NT2/D1 (cell line): ENCODE measurements around the gene CLCF1.
A peak's percentile ranks its signal among the peaks of the same experiment; 100 is the strongest.

Experiments
- DNase-seq: peaks from one replicate; pipeline ENCODE4 v3.0.0-alpha.2; 2011; ENCODE audit warnings: low read depth, low spot score
- H3K27me3 ChIP-seq: 2 replicates; pipeline ENCODE4 v1.6.0; 2011; ENCODE audit warnings: mild to moderate bottlenecking; ENCODE audit not compliant: insufficient read length, insufficient read depth
- H3K36me3 ChIP-seq: 2 replicates; pipeline ENCODE4 v1.6.1; 2011; ENCODE audit warnings: mild to moderate bottlenecking, low read length, mixed read lengths; ENCODE audit not compliant: insufficient read depth, insufficient read length
- H3K4me1 ChIP-seq: 2 replicates; pipeline ENCODE4 v1.5.1; 2011; ENCODE audit not compliant: insufficient read depth, insufficient read length
- H3K4me3 ChIP-seq: 2 replicates; pipeline ENCODE4 v1.5.1; 2011; ENCODE audit warnings: low read depth; ENCODE audit not compliant: insufficient read length
- H3K9ac ChIP-seq: 2 replicates; pipeline ENCODE4 v1.6.0; 2011; ENCODE audit warnings: low read depth; ENCODE audit not compliant: insufficient read length
- H3K9me3 ChIP-seq: 2 replicates; pipeline ENCODE4 v1.5.1; 2011; ENCODE audit warnings: mild to moderate bottlenecking, low read length; ENCODE audit not compliant: insufficient read depth
- SUZ12 ChIP-seq: IDR thresholded peaks from 2 replicates; pipeline ENCODE4 v1.6.1; 2011; ENCODE audit not compliant: insufficient read length, insufficient read depth; ENCODE audit errors: extremely low read depth
- YY1 ChIP-seq: IDR thresholded peaks from 2 replicates; pipeline ENCODE4 v1.6.1; 2011; ENCODE audit not compliant: insufficient read length, insufficient read depth
- ZNF274 ChIP-seq: IDR thresholded peaks from 2 replicates; pipeline ENCODE4 v1.6.1; 2011; ENCODE audit warnings: mild to moderate bottlenecking, low read depth, low read length

CLCF1 gene

DNA sequence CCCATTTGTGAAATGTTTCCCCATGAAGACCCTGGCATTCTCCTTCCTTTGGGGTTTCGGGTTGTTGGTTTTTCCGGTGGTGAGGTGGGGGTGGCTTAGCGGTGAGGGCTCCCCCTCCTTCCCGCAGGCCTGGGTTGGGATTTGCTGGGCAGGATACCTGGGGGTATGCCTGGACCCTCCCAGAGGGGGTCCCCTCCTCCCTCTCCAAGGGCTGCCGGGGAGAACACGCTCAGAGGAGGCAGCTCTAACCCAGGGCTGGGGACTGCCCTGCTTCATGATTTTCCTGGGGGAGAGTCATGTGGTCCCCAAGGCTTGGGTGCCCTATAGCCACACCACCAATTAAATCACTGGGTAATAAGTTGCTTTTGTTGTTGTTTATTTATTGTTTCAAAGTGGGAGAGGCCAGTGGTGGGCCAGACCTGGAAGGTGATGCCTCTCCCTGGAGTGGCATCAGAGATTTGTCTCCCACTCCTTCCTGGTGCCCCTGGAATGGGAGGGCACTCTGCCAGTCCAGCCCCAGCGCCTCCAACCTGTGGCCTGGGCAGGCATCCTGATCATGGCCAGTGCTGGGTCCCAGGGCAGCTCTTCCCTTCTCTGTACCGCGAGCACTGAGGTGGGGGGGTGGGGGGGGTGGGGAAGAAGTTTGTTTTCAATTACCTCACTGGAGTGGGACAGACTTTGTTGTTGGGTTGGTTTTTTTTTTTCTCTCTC is 1.3 kb upstream of the CLCF1 start:
- Histone ChIP-seq H3K9me3 (no peaks in the 10 kb centered on the region), H3K9ac (peak overlapping the region; percentile 87), H3K4me3 (peak overlapping the region; percentile 62), H3K4me1 (peaks cover 54% of the 10 kb centered on the region), H3K36me3 (peaks cover 4% of the 10 kb centered on the region), H3K27me3 (peaks cover 21% of the 10 kb centered on the region)
- no peak for TF ChIP-seq ZNF274
- no peak for TF ChIP-seq YY1
- no peak for TF ChIP-seq SUZ12
- no peak for DNase-seq

DNA sequence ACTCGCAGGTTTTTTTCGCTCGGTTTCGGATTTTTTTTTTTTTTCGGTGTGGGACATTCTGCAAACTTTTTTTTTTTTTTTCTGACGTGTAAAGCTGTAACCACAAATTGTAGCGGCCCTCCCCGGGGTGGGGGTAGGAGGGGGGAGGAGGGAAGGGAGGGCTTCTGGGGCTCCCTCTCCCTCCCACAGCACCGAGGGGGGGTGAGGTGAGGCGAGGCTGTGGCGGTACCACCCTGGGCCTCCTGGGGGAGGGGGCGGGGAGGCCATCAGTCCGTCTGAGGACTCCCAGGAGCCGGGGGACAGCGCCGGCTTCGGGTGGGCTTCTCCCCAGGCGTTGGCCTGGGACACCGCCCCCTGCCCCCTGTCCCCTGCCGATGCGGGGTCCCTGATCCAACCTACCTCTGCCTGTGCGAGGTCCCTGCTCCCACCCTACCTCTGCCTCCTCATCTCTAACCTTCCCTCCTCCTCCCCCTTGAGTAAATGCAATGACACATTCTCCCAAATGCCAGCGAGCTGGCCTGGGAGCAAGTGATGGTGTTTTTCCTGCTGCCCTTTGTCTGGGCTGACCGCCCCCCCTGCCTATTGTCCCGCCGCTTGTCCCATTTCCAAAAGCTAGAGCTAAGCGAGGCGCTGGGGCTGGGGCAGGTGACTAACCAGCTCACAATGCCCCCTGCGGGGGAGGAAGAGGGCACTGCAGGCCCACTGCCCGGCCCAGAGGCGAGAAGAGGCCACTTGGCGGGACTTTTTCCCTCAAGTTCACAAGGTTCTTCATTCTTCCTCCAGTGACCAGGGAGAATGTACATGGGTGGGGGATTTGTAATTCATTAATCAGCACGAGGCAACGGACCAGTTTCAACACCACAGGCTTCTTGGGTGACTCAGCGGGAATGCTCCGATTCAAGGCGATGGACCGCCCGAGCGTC is 511 bp upstream of the CLCF1 start:
- DNase-seq, result peak; percentile 90
- H3K9me3 ChIP-seq, result no peaks in the 10 kb centered on the region
- H3K27me3 ChIP-seq, result peaks cover 27% of the 10 kb centered on the region
- peak overlapping the region; percentile 62 for H3K4me3 ChIP-seq
- H3K36me3 ChIP-seq, result peaks cover 10% of the 10 kb centered on the region
- peaks cover 46% of the 10 kb centered on the region for H3K4me1 ChIP-seq
- peak overlapping the region; percentile 87 for H3K9ac ChIP-seq
- no peak for TF ChIP-seq SUZ12
- no peak for TF ChIP-seq YY1
- TF ChIP-seq ZNF274, result no peak

GRCh38 chr11:67372321-67372992 is 941 bp downstream of the CLCF1 start:
- no peak for TF ChIP-seq SUZ12
- no peak for TF ChIP-seq ZNF274
- TF ChIP-seq YY1, result no peak

GRCh38 chr11:67371911-67372320 is 1.5 kb downstream of the CLCF1 start:
- peak overlapping the region; percentile 57 for H3K4me3 ChIP-seq
- peak overlapping the region; percentile 82 for H3K9ac ChIP-seq
- DNase-seq, result no peak
- no peaks in the 10 kb centered on the region for H3K9me3 ChIP-seq
- H3K27me3 ChIP-seq, result peaks cover 23% of the 10 kb centered on the region
- peaks cover 17% of the 10 kb centered on the region for H3K36me3 ChIP-seq
- peaks cover 32% of the 10 kb centered on the region for H3K4me1 ChIP-seq
- TF ChIP-seq YY1, result no peak
- no peak for TF ChIP-seq SUZ12
- no peak for TF ChIP-seq ZNF274

More at GRCh38 chr11:67372321-67372992, 941 bp downstream of the CLCF1 start:
- DNase-seq, result no peak
- peaks cover 28% of the 10 kb centered on the region for H3K27me3 ChIP-seq
- peak overlapping the region; percentile 62 for H3K4me3 ChIP-seq
- peaks cover 17% of the 10 kb centered on the region for H3K36me3 ChIP-seq
- peak overlapping the region; percentile 87 for H3K9ac ChIP-seq
- H3K4me1 ChIP-seq, result peaks cover 37% of the 10 kb centered on the region
- no peaks in the 10 kb centered on the region for H3K9me3 ChIP-seq

GRCh38 chr11:67371189-67371910 is 2.0 kb downstream of the CLCF1 start:
- Histone ChIP-seq H3K27me3 (peaks cover 18% of the 10 kb centered on the region), H3K4me1 (peaks cover 30% of the 10 kb centered on the region), H3K9me3 (no peaks in the 10 kb centered on the region), H3K4me3 (peak overlapping the region; percentile 57), H3K36me3 (peaks cover 17% of the 10 kb centered on the region), H3K9ac (peak overlapping the region; percentile 82)
- TF ChIP-seq YY1, result no peak
- no peak for TF ChIP-seq ZNF274
- no peak for TF ChIP-seq SUZ12
- DNase-seq, result no peak

DNA sequence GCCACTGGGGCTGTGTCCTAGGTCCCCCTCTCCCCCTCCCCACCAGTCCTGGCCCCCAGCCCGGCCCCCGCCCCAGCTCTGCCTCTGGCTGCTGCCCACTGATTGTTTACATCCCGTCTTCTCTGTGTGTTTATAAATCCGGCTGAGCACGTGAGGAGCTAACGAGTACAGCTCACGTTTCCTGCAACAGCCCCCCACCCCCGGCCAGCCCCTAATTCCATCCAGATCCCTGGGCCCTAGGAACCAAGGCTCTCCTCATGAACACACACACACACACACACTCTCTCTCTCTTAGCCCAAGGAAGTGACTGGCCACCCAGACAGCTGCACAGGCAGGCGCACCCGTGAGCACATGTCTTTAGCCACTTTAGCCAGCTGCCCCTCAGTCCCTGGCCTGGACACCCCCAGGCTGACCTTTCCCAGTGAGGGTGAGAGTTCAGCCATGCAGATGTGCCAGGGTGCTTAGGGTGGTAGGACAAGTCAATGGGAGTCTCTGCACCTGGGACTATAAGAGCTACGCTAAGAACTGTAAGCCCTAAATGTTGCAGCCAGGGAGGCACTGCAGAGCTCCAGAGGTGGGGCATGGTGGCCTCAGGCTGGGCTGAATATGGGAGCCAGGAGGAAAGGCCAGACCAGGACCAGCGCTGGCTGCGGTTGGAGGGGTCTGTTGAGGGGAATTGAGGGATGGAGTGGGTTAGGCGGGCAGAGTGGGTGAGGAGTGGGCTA is 2.9 kb downstream of the CLCF1 start:
- H3K9ac ChIP-seq, result peak overlapping the region; percentile 82
- no peak overlapping the region for H3K4me3 ChIP-seq
- H3K4me1 ChIP-seq, result peaks cover 24% of the 10 kb centered on the region
- H3K36me3 ChIP-seq, result peaks cover 23% of the 10 kb centered on the region
- H3K27me3 ChIP-seq, result peaks cover 12% of the 10 kb centered on the region
- H3K9me3 ChIP-seq, result no peaks in the 10 kb centered on the region
- TF ChIP-seq ZNF274 (no peak), SUZ12 (no peak), YY1 (no peak)
- DNase-seq, result no peak
